ENCODE measurements around the gene VSIG10.

DNA sequence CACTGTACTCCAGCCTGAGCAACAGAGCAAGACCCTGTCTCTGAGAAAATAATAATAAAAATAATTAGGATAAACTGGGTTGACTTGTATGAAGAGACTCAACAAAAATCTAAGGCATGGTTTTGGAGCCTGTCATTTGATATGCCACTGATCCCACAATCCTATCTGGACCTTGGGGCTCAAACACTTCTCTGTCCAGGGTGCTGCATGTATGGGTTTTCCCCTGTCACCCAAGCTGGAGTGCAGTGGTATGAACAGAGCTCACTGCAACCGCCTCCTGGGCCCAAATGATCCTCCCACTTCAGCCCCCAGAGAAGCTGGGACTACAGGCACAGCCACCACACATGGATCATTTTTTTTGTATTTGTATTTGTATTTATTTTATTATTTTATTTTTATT lies 5.3 kb upstream of the VSIG10 start:
- no peak for TF ChIP-seq RAD21 (IDR thresholded peaks at IDR 0.05; ENCODE audit: low read length)
- TF ChIP-seq MAZ (IDR thresholded peaks at IDR 0.05; ENCODE audit: borderline replicate concordance, low read depth, low read length) = no peak
- TF ChIP-seq, protein P1, sequence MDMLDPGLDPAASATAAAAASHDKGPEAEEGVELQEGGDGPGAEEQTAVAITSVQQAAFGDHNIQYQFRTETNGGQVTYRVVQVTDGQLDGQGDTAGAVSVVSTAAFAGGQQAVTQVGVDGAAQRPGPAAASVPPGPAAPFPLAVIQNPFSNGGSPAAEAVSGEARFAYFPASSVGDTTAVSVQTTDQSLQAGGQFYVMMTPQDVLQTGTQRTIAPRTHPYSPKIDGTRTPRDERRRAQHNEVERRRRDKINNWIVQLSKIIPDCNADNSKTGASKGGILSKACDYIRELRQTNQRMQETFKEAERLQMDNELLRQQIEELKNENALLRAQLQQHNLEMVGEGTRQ (IDR thresholded peaks at IDR 0.05; ENCODE audit: low read depth, low read length) = no peak
- no peak for TF ChIP-seq POLR2A (IDR thresholded peaks at IDR 0.05; ENCODE audit: low read depth, low read length)

Measured in IMR-90 (cell line).